ENCODE data around the gene TRABD2A.

DNA sequence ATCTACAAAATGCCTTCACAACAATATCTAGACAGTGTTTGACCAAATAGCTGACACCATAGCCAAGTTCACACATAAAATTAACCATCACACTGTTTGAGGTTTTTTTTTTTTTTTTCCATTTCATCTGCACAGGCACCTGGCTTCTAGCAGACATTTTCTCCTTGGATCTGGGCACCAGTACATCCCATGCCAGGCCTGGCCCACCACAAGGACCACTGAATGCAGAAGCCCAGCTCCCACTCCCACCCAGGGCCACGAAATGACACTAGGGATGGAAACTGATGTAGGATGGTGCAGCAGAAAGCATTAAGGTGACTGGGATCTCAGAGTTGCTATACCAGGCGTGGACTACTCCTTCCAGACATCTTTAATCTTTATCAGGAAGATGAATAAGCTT is 37.5 kb upstream of the TRABD2A start:
- TF ChIP-seq POLR2AphosphoS5 (IDR thresholded peaks at IDR 0.05; ENCODE audit: low read depth, low read length) (no peak), POLR2A (IDR thresholded peaks at IDR 0.05; ENCODE audit: low read depth, low read length) (no peak), TAF1 (IDR thresholded peaks at IDR 0.05; ENCODE audit: low read depth, low read length) (no peak), SPI1 (IDR thresholded peaks at IDR 0.05; ENCODE audit: low read depth, low read length) (no peak), POU2F2 (IDR thresholded peaks at IDR 0.05; ENCODE audit: low read depth, low read length) (no peak)

All from GM12891 (cell line).